NOMO-1 (cell line): Measurements from ENCODE around the gene MSANTD2.

Experiments
- DNase-seq, 2 experiments: peaks; one replicate each; lab custom pipeline; 2025; ENCODE audit not compliant: unreplicated experiment in 2 of 2; lab: John Stamatoyannopoulos, UW

The MSANTD2 gene

DNA sequence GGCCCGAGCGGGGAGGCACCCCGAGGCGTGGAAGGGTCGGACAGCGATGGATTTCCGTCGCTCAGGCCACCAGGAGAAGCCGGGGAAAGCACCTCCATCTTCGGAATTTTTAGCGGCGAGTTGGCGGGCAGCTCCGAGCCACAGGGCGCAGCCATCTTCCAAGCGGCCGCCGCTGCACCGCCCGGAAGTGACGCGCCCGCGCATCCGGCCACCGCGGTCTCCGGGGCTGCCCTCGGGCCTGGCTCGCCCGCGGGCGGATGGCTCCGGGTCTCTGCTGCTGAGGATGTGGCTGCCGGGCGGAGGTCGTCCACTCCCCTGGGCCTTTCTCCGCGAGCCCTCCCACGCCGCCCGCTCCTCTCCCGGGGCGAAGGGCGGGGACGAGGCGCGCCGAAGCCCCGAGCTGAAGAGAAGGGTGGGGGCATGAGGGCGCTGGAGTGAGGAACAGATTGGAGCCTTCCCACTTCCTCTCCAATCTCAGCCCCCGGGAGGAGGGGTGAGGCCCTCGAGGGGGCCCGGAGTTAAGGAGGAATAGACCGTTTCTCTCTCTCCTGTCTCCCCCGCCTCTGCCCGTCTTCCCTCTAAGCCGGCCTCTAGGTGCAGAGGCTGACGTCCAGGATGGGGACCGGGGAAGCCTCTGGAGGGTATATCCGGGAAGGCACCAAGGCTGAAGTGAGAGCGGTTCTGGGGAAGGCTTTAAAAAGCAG, at the start of gene MSANTD2:
MSANTD2 (minus strand) TSS at position 181 of the 704 bp plus-strand sequence; CDS start at position 155, 26 bp downstream.
- DNase-seq = peak; percentile 60 to 77

DNA sequence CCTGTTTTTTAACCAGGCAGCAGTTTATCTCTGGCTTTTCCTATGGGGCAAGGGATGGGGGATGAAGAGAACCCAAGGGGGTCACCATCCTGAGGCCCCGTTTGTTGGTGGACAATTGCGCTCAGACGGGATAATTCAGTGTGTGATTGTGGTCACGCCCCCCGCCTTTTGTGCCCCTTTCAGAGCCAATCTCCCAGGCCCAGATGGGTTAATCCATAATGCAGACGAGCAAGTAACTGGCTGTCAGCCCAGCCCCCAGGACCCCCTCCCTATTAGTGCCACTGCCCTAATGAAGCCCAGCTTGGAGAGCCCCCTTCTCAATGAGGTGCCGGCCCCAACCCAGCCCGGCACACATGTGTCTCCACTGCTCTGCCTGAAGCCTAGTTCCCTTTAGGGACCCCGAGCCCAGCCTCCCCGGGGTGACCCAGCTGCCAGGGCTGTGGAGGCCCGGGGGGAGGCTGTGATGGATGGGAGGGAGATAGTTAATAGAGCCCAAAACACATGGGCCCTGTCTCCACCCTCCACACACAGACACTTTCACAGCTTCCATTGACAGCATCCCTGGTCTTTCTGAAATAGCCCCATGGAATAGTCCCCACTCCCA, 46.0 kb upstream of the MSANTD2 start:
- DNase-seq = no peak

DNA sequence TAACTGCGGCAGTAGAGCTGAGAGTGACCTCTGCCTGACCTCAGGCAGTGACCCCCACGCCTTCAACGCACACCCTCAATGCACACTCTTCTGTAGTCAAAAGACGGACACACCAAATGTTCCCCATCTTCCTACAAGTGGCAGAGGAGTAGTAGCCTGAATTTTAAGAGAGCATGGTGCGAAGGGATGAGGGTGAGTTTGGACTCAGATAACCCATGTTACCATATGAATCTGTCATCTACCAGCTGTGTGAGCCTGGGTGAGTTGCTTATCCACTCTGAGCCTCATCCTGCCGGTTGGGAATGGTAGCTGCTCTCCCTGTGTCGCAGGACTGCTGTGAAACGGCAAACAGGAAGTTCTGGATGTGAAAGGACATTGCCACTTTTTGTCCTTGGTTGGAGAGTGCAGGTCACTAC, 44.5 kb upstream of the MSANTD2 start:
- no peak for DNase-seq

DNA sequence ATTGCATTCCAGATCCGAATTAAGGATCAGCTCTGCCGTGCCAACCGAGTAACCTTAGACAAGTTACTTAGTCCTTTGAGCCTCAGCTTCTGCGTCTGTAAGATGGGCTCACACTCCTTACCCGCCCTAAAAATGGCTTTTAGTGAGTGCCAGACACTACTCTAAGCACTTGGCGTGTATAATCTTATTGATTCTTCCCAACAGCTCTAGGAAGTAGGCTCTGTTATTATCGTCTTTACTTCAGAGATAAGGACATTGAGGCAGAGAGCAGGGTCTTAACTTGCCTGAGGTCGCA, 43.4 kb upstream of the MSANTD2 start:
- no peak for DNase-seq

DNA sequence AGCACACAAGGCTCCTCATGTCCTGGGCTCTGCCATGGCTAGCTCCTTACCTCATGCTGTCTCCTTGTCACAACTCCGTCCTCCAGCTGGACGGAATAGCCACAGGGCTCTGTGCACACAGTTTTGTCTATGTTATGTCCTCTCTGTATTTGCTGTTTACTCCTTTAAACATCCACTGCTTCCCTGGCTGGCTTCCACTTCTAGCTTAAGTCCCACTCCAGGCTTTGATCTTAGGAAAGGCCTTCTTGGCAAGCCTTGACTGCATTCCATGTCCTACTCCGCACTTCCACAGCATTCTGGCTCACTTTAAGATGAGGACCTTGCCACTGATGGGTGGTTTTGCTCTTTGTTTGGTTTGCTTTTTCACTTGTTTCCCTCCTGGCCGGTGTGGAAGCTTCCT, 42.1 kb upstream of the MSANTD2 start:
- no peak for DNase-seq

DNA sequence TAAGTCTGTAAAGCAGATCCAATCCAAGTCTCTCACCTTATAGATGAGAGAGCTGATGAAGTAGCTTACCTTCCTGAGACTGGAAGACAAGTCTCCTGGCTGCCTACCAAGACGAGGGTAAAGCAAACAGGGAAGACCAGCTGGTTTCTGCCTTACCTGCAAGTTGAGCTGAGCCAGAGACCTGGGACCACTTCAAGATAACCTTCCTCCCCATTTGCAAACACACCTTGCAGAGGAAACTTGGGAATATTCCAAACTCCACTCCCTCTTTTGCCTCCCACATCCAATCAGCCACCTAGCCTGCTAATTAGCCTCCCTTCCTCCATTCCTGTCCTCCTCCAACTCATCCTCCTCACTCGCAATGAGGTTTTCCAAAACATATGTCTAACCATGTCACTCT, 41.6 kb upstream of the MSANTD2 start:
- no peak for DNase-seq

DNA sequence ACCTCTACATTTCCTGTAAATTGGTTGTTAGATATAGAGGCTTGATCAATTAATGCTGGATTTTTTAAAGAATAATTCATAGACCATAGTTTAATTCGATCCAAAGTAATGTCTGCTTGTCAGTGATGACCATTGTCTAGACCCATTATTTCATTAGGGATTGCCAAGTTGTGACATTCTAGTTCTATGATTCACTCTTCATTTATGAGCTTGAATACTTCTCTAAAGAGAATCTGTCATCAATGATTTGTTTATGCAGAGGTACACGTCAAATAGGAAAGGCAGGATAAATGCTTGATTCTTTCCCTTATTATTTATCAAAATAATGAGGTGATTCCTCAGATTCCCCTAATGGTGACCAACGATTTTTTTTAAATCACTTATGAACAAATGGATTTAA, 41.0 kb upstream of the MSANTD2 start:
- no peak for DNase-seq

DNA sequence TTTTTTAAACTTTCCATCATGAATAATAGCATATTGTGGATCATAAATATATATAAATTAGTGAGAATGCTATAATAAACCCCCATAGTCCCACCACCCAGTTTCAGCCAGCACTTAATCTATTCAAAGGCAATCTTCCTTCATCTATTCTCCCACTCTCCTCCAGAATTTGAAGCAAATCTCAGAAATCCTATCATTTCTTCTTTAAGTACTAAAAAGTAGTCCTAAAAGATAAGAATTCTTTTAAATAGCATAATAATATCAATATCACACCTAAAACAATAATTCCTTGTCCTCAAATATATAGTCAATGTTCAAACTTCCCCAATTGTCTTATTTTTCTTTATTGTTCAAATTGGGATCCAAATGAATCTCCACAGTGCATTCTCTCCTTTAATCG, 40.5 kb upstream of the MSANTD2 start:
- no peak for DNase-seq

DNA sequence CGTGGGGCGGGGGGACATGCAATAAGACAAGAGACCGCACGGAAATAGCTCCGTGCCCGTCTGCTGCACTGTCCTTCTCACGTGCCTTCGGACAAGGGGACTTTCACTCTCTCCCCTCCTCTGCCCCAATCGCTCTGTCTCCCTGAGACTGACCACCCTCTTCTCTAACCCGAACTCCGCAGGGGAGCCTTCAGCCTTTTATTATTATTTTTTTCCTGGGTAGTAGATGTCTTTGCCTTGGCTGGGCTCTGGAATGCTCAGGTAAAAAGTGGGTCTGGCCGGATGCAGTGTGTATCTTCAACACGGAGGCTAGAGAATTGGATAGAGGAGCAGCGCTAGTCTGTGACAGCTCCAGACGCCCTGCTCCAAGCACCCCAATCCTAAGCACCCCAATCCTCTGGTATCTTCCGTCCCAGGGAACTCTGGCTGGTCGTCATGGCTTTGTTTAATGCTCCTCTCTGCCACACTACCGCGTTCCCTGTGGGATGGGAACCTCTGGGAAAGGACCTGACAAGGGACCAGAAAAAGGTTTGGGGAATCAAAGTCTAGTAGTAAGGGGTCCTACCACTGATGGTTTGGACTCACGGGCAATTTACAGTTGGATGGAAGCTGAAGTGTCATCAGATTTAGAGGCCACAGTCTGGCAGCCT, 39.9 kb upstream of the MSANTD2 start:
- DNase-seq = no peak

DNA sequence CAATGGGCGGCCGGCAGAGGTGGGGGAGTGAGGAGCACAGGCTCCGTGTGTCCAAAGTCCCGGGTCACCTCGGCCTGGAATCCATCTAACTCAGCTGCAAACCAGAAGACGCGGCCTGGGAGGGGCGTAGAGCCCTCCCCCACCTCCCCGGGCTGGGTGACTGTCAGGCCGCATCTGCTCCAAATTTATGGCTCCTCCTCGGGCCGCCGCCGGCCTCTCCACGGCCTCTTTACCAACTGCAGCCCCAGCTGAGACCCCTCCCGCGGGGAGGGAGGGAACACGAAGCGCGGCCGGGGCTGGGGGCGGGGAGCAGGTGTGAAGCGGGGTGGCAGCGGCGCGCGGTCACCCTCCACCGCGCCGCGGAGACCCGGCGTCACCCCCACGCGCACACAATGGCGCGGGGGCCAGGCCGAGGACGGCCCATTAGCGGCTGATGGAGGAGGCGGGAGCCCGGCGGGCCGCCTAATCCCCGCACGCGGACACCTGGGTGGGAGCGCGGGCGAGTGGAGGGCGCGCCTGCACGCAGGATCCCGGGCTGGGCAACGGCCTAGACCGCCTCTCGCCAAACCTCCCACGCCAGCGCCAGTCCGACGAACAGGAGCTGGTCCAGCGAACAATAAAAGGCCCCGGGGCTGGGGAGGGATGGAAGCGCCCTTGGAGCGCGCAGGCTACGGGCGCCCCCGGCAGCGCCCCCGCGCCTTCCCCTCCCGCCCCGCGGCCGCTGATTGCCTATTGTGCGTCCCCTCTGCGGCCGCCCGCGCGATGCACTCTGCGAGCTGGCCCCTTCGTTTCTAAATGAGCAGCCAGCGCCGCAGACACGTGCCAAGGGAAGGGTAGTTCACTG, 39.1 kb upstream of the MSANTD2 start:
- no peak for DNase-seq

DNA sequence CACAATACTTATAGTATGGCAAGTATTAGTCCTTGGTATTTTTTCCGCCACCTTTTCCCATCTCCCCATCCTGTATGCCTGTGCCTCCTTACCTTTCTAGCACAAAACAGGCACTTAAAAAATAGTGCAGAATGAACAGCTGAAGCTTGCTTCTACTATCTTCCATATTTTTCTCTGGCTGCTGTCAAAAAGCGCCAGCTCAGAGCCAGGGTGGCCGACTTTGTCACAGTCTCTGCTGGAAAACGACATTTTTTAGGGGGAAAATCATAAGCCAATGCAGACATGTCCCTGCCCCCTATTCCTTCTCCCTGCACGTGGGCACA, 38.6 kb upstream of the MSANTD2 start:
- DNase-seq = no peak

DNA sequence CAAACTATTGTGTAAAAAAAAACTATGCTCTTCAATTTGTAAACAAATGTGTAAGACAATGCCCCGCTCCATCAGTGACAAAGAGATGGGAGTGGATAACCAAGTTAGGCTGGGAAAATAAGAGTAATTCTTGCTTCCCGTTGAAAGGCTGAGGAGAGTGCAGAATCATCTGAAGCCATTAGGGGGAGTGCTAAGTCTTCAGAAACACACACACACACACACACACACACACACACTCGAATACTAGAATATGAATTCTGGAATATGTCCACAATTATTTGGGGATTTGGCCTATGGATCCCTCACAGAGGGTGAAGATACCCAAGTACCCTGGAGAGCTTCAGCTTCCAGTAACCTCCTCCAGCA, 37.3 kb upstream of the MSANTD2 start:
- peak; percentile 45 to 64 for DNase-seq

DNA sequence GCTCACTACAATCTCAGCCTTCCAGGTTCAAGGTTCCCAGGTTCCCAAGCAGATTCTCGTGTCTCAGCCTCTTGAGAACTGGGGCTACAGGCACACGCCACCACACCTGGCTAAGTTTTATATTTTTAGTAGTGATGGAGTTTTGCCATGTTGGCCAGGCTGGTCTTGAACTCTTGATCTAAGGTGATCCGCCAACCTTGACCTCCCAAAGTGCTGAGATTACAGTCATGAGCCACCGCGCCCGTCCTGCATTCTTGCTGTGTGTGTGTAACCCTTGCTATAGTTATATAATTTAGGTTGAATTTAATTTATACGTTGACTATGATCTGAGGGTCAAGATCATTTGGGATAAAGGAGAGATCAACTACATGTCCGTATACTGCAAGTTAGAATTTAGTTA, 35.7 kb upstream of the MSANTD2 start:
- no peak for DNase-seq

DNA sequence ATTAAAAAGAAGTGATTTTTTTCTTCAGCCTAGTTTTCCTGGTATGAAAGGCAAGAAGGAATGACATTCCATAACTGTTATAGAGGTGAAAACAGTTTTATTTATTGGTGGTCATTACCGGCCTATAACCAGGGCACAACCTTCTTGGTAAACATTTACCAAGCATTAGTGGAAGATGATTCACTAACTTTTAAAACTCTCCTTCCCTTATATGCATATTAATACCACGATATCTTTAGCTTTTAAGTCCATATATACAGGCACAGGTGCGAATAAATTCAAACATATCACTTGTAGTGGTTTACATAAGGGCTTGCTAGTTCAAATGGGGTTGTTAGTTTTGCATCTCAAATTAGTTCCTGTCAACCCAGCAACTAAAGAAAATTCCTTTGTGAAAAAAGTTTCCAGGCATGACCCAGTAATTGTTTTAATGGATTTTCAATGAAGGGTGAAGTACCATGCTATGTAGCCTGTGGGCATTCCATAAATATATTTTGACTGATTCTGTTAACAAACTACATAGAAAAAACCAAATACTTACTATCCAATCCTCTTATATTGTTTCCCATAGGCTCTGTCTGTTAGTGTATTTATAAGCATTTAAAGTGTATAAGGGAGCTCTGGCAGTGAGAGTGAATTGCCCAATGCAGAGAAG, 34.4 kb upstream of the MSANTD2 start:
- DNase-seq = no peak

DNA sequence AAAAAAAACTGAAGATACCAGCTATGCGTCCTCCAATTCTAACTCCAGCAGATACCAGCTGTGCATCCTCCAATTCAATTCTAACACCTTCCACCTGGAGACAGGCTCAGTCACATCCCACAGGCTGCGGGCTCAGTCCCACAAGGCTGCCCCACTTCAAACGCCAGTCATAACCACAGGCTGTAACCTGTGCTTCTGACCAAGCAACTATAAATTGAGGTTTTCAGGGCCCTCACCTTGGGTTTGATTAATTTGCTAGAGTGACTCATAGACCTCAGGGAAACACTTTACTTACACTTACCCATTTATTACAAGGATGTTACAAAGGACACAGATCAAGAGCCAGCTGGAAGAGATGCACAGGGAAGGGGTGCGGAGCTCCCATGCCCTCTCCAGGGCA, 32.4 kb upstream of the MSANTD2 start:
- DNase-seq = no peak

DNA sequence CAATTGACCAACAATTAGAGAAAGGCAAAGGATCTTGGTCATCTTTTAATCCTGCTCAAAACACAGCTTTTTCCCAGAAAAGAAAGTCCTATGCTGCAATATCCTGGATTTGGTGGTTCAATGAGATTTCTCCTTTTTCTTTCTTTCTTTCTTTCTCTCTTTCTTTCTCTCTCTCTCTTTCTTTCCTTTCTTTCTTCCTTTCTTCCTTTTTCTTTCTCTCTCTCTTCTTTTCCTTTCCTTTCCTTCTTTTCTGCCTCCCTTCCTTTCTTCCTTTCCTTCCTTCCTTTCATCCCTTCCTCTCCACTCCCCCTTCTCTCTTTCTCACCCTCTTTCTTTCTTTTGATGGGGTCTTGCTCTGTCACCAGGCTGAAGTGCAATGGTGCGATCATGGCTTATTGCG, 31.7 kb upstream of the MSANTD2 start:
- DNase-seq = no peak

DNA sequence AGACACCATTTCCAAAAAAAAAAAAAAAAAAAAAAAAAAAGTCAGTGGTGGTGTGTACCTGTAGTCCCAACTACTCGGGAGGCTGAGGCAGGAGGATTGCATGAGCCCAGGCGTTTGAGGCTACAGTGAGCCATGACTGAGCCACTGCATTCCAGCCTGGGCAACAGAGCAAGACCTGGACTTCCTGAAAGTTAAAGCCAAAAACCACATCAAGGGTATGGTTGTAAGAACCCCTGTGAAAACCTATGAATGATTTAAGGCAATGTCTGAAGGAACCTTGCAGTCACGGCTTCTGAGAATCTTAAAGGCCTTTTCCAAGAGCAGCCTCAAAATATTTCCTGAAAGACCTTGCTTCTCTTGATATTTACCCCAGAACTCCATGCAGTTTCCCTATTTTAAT, 30.5 kb upstream of the MSANTD2 start:
- DNase-seq = no peak

DNA sequence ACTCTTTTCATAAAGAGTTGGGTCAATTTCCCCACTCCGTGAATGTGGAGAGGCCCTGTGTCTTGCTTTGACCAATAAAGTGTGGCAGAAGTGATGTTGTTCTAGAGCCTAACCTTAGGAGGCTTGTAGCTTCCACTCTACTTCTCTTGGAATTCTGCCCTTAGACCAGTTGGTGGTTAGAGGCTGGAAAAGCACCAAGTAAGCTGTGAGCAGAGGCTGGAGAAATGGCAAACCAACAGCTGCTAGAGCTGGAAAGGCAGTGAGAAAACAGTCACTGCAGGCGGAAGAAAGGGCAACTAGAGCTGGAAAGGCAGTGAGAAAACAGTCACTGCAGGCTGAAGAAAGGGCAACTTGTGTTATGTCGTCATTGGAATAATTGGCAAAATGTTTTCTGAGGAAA, 29.8 kb upstream of the MSANTD2 start:
- no peak for DNase-seq

DNA sequence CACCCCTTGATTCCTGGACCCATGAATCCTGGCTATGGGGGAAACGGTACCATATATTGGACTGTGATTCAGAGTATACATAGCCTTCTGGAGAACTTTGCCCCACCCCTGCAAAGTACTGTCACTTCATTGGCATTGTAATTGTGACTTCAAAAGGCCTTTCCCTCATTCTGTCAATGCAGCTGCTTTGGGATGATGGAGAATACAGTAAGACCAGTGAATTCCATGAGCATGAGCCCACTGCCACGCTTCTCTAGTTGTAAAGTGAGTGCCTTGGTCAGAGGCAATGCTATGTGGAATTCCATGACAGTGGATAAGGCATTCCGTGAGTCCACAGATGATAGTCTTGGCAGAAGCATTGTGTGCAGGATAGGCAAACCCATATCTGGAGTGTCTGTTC, 25.7 kb upstream of the MSANTD2 start:
- DNase-seq = no peak

DNA sequence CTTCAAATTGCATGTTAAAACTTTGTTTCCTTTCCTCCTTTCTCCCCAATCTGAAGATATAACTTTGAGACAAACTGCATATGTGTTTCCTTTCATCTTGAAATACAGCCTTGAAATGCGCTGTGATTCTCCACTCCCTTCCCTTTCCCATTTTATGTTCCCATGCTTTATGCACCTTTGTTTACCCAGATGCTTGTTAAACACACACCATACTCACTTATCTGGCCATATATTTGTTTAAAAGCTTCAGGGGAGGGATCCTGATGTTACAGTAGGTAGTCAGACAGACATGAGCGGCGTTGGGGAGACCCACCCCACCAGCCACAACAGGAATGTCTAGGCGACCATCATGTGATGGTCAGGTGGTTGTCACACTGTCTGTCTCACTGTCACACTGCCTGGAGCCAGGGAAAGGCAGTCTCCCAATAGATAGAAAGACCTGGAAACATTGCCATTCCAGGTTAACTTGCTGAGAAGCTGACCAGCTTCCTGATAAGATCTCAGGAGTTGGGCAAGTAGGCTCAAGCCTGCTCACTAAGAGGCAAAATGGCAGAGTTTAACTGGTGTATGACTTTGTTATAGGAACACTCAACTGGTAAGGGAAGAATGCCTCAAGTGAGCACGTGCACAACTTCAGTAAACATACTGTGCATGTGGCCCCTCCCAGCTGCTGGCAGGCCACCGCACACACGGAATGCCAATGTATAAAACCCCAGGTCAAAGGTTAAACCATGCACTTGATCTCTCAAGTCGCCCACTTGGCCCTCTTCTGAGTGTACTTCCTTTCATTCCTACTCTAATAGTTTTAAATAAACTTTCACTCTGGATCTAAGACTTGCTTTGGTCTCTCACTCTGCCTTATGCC, 23.5 kb upstream of the MSANTD2 start:
- DNase-seq = no peak
